ENCODE measurements around the gene CLDN7. TPM values are rescaled to one million over a fixed set of nuclear protein-coding genes. Genes with fewer than 3 reads are reported as not detected.

The CLDN7 gene
- total RNA-seq, 1 experiment from 2014 or later, result 286 TPM

- DNase-seq (ENCODE audit: low read depth, low spot score), result no peak
- H3K4me1 ChIP-seq (ENCODE audit: control insufficient read depth in 1 of 2, insufficient read depth in 2 of 2, low read length in 2 of 2), result peaks cover 44 to 62% of the 10 kb centered on the region in 2 experiments
- H3K36me3 ChIP-seq (ENCODE audit: control insufficient read depth in 1 of 2, insufficient read depth in 2 of 2, low read length in 2 of 2), result peaks cover 24 to 32% of the 10 kb centered on the region in 2 experiments
- ChIA-PET RAD21 (ENCODE audit: low non-redundant PET in 1 of 2, low total read pairs in 2 of 2, uncharacterized antibody in 2 of 2, unreplicated experiment in 2 of 2) (interaction anchor here in 1 of 2 experiments (0.5 to 1.0 kb wide), 2 partner anchors 13 to 17 kb away, joined by 4 to 7 read pairs; no protein-coding TSS in a partner anchor), POLR2A (interaction anchor here (1.2 to 2.6 kb wide), 5 partner anchors 14 to 44 kb away, joined by 3 to 19 read pairs (median 5); partner anchors contain the start of genes ACADVL, CTDNEP1, DLG4 and SLC2A4), CTCF (interaction anchor here (2.3 to 3.0 kb wide), 2 partner anchors 17 to 59 kb away, joined by 5 to 16 read pairs; partner anchors contain the start of genes ACADVL and DLG4)
- H3K9me3 ChIP-seq (ENCODE audit: control insufficient read depth in 1 of 2, insufficient read depth in 1 of 2, low read depth in 1 of 2, low read length in 2 of 2), result no peaks in the 10 kb centered on the region
- H4K20me1 ChIP-seq (ENCODE audit: insufficient read depth), result no peaks in the 10 kb centered on the region; the same call in 1 of the 2 replicates
- no peak for ATAC-seq
- intact Hi-C loops (cut with micrococcal nuclease), result no loop called here
- TF ChIP-seq SIN3A (IDR thresholded peaks at IDR 0.05; ENCODE audit: low read depth), result no peak
- TF ChIP-seq CBX3 (IDR thresholded peaks at IDR 0.05; ENCODE audit: low read depth), result no peak
- no peak for TF ChIP-seq TCF7L2 (IDR thresholded peaks at IDR 0.05; ENCODE audit: borderline replicate concordance, extremely low read depth, insufficient read depth, insufficient read length)
- no peak for TF ChIP-seq SRF (IDR thresholded peaks at IDR 0.05; ENCODE audit: low read depth)
- no peak for TF ChIP-seq RAD21 (IDR thresholded peaks at IDR 0.05; ENCODE audit: low read depth)
- no peak for TF ChIP-seq ELF1 (IDR thresholded peaks at IDR 0.05; ENCODE audit: borderline replicate concordance, low read depth)
- no peak for TF ChIP-seq REST (IDR thresholded peaks at IDR 0.05; ENCODE audit: low read depth)
- TF ChIP-seq MAX (IDR thresholded peaks at IDR 0.05), result no peak
- no peak for TF ChIP-seq ZFX (IDR thresholded peaks at IDR 0.05)
- no peak for TF ChIP-seq POLR2A (IDR thresholded peaks at IDR 0.05; ENCODE audit: borderline replicate concordance, extremely low read depth, insufficient read depth, insufficient read length)
- TF ChIP-seq SP1 (IDR thresholded peaks at IDR 0.05; ENCODE audit: low read depth), result no peak
- no peak for TF ChIP-seq ATF3 (IDR thresholded peaks at IDR 0.05)
- TF ChIP-seq EZH2phosphoT487 (IDR thresholded peaks at IDR 0.05; ENCODE audit: borderline replicate concordance), result no peak
- TF ChIP-seq CTCF (IDR thresholded peaks at IDR 0.05 in 2 of 3, conservative IDR thresholded peaks at IDR 0.05 in 1 of 3; ENCODE audit: borderline replicate concordance in 1 of 3, insufficient read depth in 1 of 3, low read depth in 2 of 3, low read length in 2 of 3), result no peak
- no peak for TF ChIP-seq POLR2AphosphoS5 (IDR thresholded peaks at IDR 0.05; ENCODE audit: low read depth, low read length)
- no peak for TF ChIP-seq FOSL1 (IDR thresholded peaks at IDR 0.05; ENCODE audit: low read depth)
- TF ChIP-seq YY1 (IDR thresholded peaks at IDR 0.05; ENCODE audit: extremely low read depth, insufficient replicate concordance, low read depth, low read length), result no peak
- no peak for TF ChIP-seq EGR1 (IDR thresholded peaks at IDR 0.05; ENCODE audit: low read depth)
- TF ChIP-seq EZH2 (IDR thresholded peaks at IDR 0.05), result no peak
- TF ChIP-seq ZBTB33 (IDR thresholded peaks at IDR 0.05; ENCODE audit: extremely low read depth, insufficient replicate concordance, low read length), result no peak
- H3K79me2 ChIP-seq (ENCODE audit: insufficient read depth, low read length), result peaks cover 77% of the 10 kb centered on the region
- H3K9ac ChIP-seq (ENCODE audit: low read length), result peak overlapping the region; percentile 100
- H3K4me2 ChIP-seq (ENCODE audit: low read length), result peak overlapping the region; percentile 82
- H3K9me2 ChIP-seq (ENCODE audit: insufficient read depth), result no peaks in the 10 kb centered on the region
- H2AFZ ChIP-seq (ENCODE audit: low read depth, low read length, poor library complexity, severe bottlenecking), result no peak overlapping the region
- BruUV-seq (replicated peaks), result no TSS peak
- H3K27me3 ChIP-seq (ENCODE audit: insufficient read depth, low read length), result no peaks in the 10 kb centered on the region
- H3K27ac ChIP-seq (ENCODE audit: low read depth, low read length), result peak overlapping the region; percentile 92
- peak overlapping the region; percentile 97 to 99 for H3K4me3 ChIP-seq (replicated peaks in 1 of 2; ENCODE audit: low read depth in 1 of 2, low read length in 2 of 2)
Measured at GRCh38 chr17:7237266-7237760, 25.0 kb downstream of the CLDN7 start.

Data from HCT116 (cell line).